ENCODE data around the gene PHLDB1.

GRCh38 chr11:118610225-118610772 is 2.9 kb downstream of the PHLDB1 start:
- TF ChIP-seq CTCF (IDR thresholded peaks at IDR 0.05; ENCODE audit: extremely low read depth in 1 of 2, insufficient read depth in 1 of 2, low read depth in 1 of 2, low read length in 2 of 2), result no peak
- no peak for TF ChIP-seq MYC (IDR thresholded peaks at IDR 0.05; ENCODE audit: low read depth, low read length)
- TF ChIP-seq POLR2AphosphoS5 (IDR thresholded peaks at IDR 0.05; ENCODE audit: insufficient read depth, low read depth, low read length), result no peak
- no peak for TF ChIP-seq POLR2A (IDR thresholded peaks at IDR 0.05; ENCODE audit: low read depth, low read length)
